Prostate gland (tissue), 2 donors: ENCODE measurements around the gene KRT78. TPM values are rescaled to one million over a fixed set of nuclear protein-coding genes. Genes with fewer than 3 reads are reported as not detected.

Experiments used
- DNase-seq: peaks from one replicate; pipeline ENCODE4 v3.0.0-alpha.2; 2019; ENCODE audit warnings: low spot score
- H3K27ac ChIP-seq, 2 donors: fragments of 200-600 bp; sonication (generic); 2 replicates each; pipeline ENCODE4 v1.5.1; 2017 to 2019
- H3K27me3 ChIP-seq: fragments of 200-600 bp; sonication (generic); replicated peaks from 2 replicates; pipeline ENCODE4 v1.5.1; 2019; ENCODE audit not compliant: insufficient read depth
- H3K36me3 ChIP-seq, 2 donors: fragments of 200-600 bp; sonication (generic); 1 replicate in 1 of 2; 2 replicates in 1 of 2; pipeline versions ENCODE4 v1.5.1 to v1.8.1; 2017 to 2019
- H3K4me1 ChIP-seq: fragments of 200-600 bp; sonication (generic); replicated peaks from 2 replicates; pipeline ENCODE4 v1.5.1; 2019
- H3K4me3 ChIP-seq, 2 donors: fragments of 200-600 bp; sonication (generic); 2 replicates each; pipeline ENCODE4 v1.5.1; 2017 to 2019
- H3K9me3 ChIP-seq: fragments of 200-600 bp; sonication (generic); 2 replicates; pipeline ENCODE4 v1.5.1; 2017
- POLR2A ChIP-seq: fragments of 450-650 bp; IDR thresholded peaks from one replicate; pipeline ENCODE4 v1.6.1; 2016; ENCODE audit warnings: antibody characterized with exemption, mild to moderate bottlenecking
- POLR2AphosphoS5 ChIP-seq: sonication (generic); formaldehyde crosslinking; IDR thresholded peaks from one replicate; pipeline ENCODE4 v1.6.1; 2017; ENCODE audit warnings: antibody characterized with exemption
- WGBS: methylation state at CpG from one replicate; pipeline ENCODE4 v1.1.5; 2018; 5-methylcytosine and 5-hydroxymethylcytosine counted together
- intact Hi-C: fragments of 100-400 bp; cut with DNase I; formaldehyde crosslinking; loops from one replicate; pipeline ENCODE4 v1.14.2; 2022
- total RNA-seq, 2 donors: library from RNA; depleted of rRNA; stranded (reverse); fragments of >200 nt; gene quantifications; one replicate each; pipeline ENCODE4 v1.1.0, GENCODE V29; 2016
- TF ChIP-seq, protein P1 (sequence below), 4 experiments: fragments of 200-600 bp in 2 of 4; fragments of 450-650 bp in 2 of 4; sonication (generic) in 2 of 4; IDR thresholded peaks; 1 replicate in 3 of 4; 2 replicates in 1 of 4; pipeline ENCODE4 v1.5.1; 2016 to 2019; ENCODE audit warnings: antibody characterized with exemption in 4 of 4, mild to moderate bottlenecking in 2 of 4, moderate library complexity in 2 of 4

KRT78 gene
- total RNA-seq, 2 donors from 2014 or later, result 1.0 TPM; not detected in 1

DNA sequence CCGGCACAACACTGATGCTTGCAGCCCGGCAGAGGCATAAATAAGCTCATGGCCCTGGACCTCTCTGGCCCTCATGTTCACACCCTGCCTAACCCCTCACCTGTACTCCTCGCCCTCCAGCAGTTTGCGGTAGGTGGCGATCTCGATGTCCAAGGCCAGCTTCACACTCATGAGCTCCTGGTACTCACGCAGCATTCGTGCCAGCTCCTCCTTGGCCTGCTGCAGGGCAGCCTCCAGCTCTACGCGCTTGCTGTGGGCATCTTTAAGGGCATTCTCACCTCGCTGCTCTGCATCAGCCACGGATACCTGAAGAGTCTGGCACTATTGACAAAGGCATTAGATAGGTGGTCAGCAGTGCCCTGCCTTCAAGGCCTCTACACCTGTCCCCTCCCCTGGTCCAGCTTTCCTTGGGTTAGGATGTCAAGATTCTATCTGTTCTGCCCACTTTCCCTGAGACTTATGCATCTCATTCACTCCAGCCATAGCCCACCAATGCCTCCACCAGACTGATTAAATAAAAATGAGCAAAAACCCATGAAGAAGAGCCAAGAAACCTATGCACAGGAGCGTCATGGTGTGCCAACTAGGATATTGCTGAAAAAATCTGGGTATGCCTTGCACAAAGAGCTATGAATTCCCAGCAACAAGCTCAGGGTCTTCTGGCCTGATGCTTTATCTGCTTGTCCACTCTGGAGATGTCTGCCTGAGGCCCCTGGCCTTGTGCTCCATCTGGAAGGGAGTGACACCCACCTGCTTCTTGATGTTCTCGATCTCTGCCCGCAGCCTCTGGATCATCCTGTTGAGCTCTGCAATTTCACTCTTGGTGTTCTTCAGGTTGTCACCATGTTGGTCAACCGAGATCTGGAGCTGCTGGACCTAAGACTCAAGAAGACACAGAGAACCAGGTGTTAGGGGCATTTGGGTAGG is 41.0 kb downstream of the KRT78 start:
- no peaks in the 10 kb centered on the region for H3K9me3 ChIP-seq
- H3K4me1 ChIP-seq, result no peaks in the 10 kb centered on the region
- WGBS, result 90% methylated on average over 16 of the region's 16 CpGs
- no peak overlapping the region for H3K4me3 ChIP-seq
- H3K27ac ChIP-seq, result no peak overlapping the region
- H3K27me3 ChIP-seq, result peaks cover 22% of the 10 kb centered on the region
- no peak for DNase-seq
- intact Hi-C loops, result no loop called here
- H3K36me3 ChIP-seq, result no peaks in the 10 kb centered on the region
- TF ChIP-seq POLR2AphosphoS5 (no peak), POLR2A (no peak)
- TF ChIP-seq, protein P1, sequence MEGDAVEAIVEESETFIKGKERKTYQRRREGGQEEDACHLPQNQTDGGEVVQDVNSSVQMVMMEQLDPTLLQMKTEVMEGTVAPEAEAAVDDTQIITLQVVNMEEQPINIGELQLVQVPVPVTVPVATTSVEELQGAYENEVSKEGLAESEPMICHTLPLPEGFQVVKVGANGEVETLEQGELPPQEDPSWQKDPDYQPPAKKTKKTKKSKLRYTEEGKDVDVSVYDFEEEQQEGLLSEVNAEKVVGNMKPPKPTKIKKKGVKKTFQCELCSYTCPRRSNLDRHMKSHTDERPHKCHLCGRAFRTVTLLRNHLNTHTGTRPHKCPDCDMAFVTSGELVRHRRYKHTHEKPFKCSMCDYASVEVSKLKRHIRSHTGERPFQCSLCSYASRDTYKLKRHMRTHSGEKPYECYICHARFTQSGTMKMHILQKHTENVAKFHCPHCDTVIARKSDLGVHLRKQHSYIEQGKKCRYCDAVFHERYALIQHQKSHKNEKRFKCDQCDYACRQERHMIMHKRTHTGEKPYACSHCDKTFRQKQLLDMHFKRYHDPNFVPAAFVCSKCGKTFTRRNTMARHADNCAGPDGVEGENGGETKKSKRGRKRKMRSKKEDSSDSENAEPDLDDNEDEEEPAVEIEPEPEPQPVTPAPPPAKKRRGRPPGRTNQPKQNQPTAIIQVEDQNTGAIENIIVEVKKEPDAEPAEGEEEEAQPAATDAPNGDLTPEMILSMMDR (IDR thresholded peaks at IDR 0.05), result no peak

DNA sequence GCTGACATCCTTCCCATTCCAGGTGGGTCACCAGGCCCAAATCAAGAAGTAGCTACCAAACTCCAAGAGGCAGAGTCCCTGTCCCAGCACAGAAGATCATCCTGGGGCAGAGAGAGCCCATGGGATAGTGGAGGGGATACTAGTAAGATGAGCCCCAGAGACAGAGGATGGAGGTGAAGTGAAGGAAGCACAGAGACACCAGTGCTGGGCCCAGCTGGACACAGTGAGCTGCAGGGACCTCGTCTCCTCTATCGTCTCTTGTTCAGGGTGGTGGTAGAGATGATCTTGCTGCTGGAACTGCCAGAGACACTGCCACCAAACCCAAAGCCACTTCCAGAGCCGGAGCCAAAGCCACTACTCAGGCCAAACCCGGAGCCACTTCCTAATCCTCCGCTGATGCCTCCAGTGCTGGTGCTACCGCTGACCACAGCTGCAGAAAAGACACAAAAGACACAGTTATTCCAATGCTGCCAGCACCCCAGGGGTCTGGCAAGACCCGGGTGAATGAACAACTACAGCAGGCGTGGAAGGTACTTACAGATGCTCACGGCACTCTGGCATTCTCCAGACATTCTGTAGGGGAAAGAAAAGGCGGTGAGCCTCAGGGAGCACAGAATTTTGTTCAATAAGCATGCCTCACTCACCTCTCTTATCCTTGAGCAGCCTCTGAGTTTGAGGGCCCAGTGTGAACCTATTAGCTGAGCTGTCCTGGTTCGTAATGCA is 41.8 kb downstream of the KRT78 start:
- intact Hi-C loops, result no loop called here
- H3K27ac ChIP-seq, result no peak overlapping the region
- peaks cover 19% of the 10 kb centered on the region for H3K27me3 ChIP-seq
- no peak for DNase-seq
- WGBS, result 91% methylated on average over 11 of the region's 11 CpGs
- no peak overlapping the region for H3K4me3 ChIP-seq
- no peaks in the 10 kb centered on the region for H3K4me1 ChIP-seq
- no peaks in the 10 kb centered on the region for H3K9me3 ChIP-seq
- no peaks in the 10 kb centered on the region for H3K36me3 ChIP-seq
- TF ChIP-seq POLR2AphosphoS5 (no peak), POLR2A (no peak)
- TF ChIP-seq, protein P1 (IDR thresholded peaks at IDR 0.05), result no peak

DNA sequence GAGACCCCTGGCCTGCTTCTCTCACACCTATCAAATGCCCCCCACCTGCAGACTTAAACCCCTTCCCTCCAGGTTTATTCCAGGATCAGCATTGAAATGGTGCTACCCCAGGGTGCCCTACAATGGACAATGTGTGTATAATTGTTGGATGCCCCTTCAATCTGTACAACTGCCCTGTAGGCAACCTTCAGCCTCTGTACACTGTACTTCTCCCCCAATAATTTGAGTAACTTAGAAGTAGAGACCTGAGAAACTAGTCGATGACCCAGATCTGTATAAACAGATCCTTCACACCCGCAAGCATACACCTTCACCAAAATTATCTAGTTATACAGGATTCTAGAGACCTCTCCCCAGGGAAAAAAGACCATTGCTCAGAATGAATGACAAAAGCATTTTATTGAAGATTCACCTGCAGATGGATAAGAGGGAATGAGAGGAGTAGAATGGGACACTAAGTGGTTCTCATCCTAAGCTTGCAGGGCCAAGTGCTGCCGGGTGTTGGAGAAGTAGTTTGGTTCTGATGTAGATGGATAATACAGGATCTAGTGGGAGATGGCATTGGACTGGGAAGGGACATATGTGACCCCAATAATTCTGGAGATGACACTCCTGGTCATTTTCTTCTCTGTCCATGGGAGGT is 42.5 kb downstream of the KRT78 start:
- H3K27me3 ChIP-seq, result peaks cover 18% of the 10 kb centered on the region
- no peaks in the 10 kb centered on the region for H3K9me3 ChIP-seq
- WGBS, result 91% methylated on average over 3 of the region's 3 CpGs
- H3K36me3 ChIP-seq, result no peaks in the 10 kb centered on the region
- TF ChIP-seq, protein P1 (IDR thresholded peaks at IDR 0.05), result no peak
- TF ChIP-seq POLR2AphosphoS5 (no peak), POLR2A (no peak)
- no peak for DNase-seq
- no peak overlapping the region for H3K4me3 ChIP-seq
- H3K4me1 ChIP-seq, result no peaks in the 10 kb centered on the region
- no peak overlapping the region for H3K27ac ChIP-seq
- intact Hi-C loops, result no loop called here

DNA sequence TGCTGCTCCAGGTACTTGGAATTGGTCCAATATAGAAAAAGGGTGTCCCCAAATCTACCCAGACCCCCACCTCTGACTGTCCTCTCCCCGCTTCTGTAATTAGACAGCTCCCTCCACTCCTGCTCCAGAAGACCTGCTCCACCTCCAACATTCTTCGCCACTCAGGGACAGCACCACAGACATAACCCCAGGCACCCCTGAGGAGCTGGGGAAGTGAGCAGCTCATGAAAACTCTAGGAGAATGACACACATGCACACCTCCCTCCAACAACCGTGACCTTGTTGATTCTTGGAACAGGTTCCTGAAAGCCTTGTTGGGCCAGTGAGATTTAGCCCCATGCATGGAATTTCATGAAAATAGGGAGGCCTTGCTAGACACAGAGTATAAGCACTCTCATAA is 43.1 kb downstream of the KRT78 start:
- 82% methylated on average over 3 of the region's 3 CpGs for WGBS
- Histone ChIP-seq H3K9me3 (no peaks in the 10 kb centered on the region), H3K27ac (no peak overlapping the region), H3K36me3 (no peaks in the 10 kb centered on the region), H3K27me3 (peaks cover 18% of the 10 kb centered on the region), H3K4me3 (no peak overlapping the region), H3K4me1 (no peaks in the 10 kb centered on the region)
- no peak for TF ChIP-seq POLR2A
- DNase-seq, result no peak
- intact Hi-C loops, result no loop called here

DNA sequence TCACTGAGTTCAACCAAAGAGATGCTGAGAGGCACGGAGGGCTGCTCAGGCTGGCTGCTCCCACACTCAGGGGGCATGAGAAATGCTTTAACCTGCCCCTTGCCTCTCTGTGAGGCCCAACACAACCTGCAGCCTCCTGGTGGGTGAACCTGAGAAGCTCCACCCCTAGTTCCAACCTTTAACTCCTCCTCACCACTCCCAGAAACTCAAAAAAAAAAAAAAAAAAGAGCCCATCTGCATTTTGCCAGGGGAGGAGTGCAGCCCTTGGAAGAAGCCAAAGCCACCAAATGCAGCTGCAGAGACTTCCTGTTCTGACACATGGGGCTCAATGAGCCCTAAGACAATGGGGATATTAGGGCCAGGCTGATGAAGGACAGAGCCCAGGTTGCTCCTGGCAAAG is 43.8 kb downstream of the KRT78 start:
- no peak overlapping the region for H3K4me3 ChIP-seq
- DNase-seq, result no peak
- H3K36me3 ChIP-seq, result no peaks in the 10 kb centered on the region
- TF ChIP-seq POLR2AphosphoS5, result no peak
- TF ChIP-seq, protein P1 (IDR thresholded peaks at IDR 0.05), result no peak
- TF ChIP-seq POLR2A, result no peak
- H3K27ac ChIP-seq, result no peak overlapping the region
- WGBS, result 59% methylated on average over 1 of the region's 1 CpG
- H3K9me3 ChIP-seq, result no peaks in the 10 kb centered on the region
- peaks cover 18% of the 10 kb centered on the region for H3K27me3 ChIP-seq
- H3K4me1 ChIP-seq, result no peaks in the 10 kb centered on the region
- intact Hi-C loops, result no loop called here
